Thoracic aorta (tissue), 2 donors: ENCODE measurements around the gene SIRT4. TPM values are rescaled to one million over a fixed set of nuclear protein-coding genes. Genes with fewer than 3 reads are reported as not detected.

Source experiments
- ATAC-seq: fragments of 150-250 bp; one replicate; pipeline ENCODE4 v1.8.0; 2017; ENCODE audit warnings: low read depth; ENCODE audit not compliant: insufficient number of reproducible peaks, low FRiP score
- DNase-seq: peaks from one replicate; pipeline ENCODE4 v3.0.0-alpha.2; 2020; ENCODE audit warnings: low spot score
- H3K27ac ChIP-seq, 2 donors: fragments of 200-600 bp; sonication (generic); 1 replicate in 1 of 2; 2 replicates in 1 of 2; pipeline ENCODE4 v1.5.1; 2016; ENCODE audit warnings: mild to moderate bottlenecking in 2 of 2, moderate library complexity in 2 of 2
- H3K27me3 ChIP-seq: fragments of 200-600 bp; sonication (generic); replicated peaks from 2 replicates; pipeline ENCODE4 v1.6.0; 2016; ENCODE audit warnings: mild to moderate bottlenecking; ENCODE audit not compliant: insufficient read depth
- H3K36me3 ChIP-seq: fragments of 200-600 bp; sonication (generic); one replicate; pipeline ENCODE4 v1.5.1; 2016
- H3K4me1 ChIP-seq, 2 donors: fragments of 200-600 bp; sonication (generic); 1 replicate in 1 of 2; 2 replicates in 1 of 2; pipeline versions ENCODE4 v1.5.1 to v1.6.0; 2016; ENCODE audit warnings: low read depth in 2 of 2, mild to moderate bottlenecking in 1 of 2; ENCODE audit not compliant: control insufficient read depth in 1 of 2
- H3K4me3 ChIP-seq: fragments of 200-600 bp; sonication (generic); 2 replicates; pipeline ENCODE4 v1.5.1; 2016; ENCODE audit warnings: mild to moderate bottlenecking
- H3K9me3 ChIP-seq: fragments of 200-600 bp; sonication (generic); 2 replicates; pipeline ENCODE4 v1.5.1; 2016
- CTCF ChIP-seq: fragments of 200-600 bp; sonication (generic); IDR thresholded peaks from one replicate; pipeline ENCODE4 v1.5.1; 2019; ENCODE audit warnings: antibody characterized with exemption
- total RNA-seq, 2 donors: library from RNA; depleted of rRNA; stranded (reverse); fragments of >200 nt; gene quantifications; one replicate each; pipeline versions ENCODE4 v1.1.0 to v1.2.3, GENCODE V29; 2016

SIRT4 gene
- total RNA-seq, 2 donors from 2014 or later, result 0.56 to 8.8 TPM

GRCh38 chr12:120266180-120266870 is 35.8 kb upstream of the SIRT4 start:
- DNase-seq, result no peak
- H3K9me3 ChIP-seq, result no peaks in the 10 kb centered on the region
- H3K36me3 ChIP-seq, result no peaks in the 10 kb centered on the region
- H3K4me3 ChIP-seq, result no peak overlapping the region
- peaks cover 13 to 31% of the 10 kb centered on the region in 2 donors for H3K4me1 ChIP-seq
- H3K27ac ChIP-seq, result no peak overlapping the region
- ATAC-seq, result no peak
- no peak for TF ChIP-seq CTCF
- H3K27me3 ChIP-seq, result no peaks in the 10 kb centered on the region

- Histone ChIP-seq H3K27me3 (no peaks in the 10 kb centered on the region), H3K27ac (no peak overlapping the region), H3K4me1 (peaks cover 4 to 17% of the 10 kb centered on the region in 2 donors), H3K36me3 (no peaks in the 10 kb centered on the region), H3K4me3 (no peak overlapping the region), H3K9me3 (no peaks in the 10 kb centered on the region)
- DNase-seq (no peak), ATAC-seq (no peak)
- no peak for TF ChIP-seq CTCF
Observed at GRCh38 chr12:120267736-120268135, 34.4 kb upstream of the SIRT4 start.

GRCh38 chr12:120276734-120277133 is 25.4 kb upstream of the SIRT4 start:
- Histone ChIP-seq H3K27me3 (no peaks in the 10 kb centered on the region), H3K9me3 (no peaks in the 10 kb centered on the region), H3K4me3 (no peak overlapping the region), H3K36me3 (no peaks in the 10 kb centered on the region), H3K4me1 (no peaks in the 10 kb centered on the region), H3K27ac (no peak overlapping the region)
- ATAC-seq, result no peak
- no peak for DNase-seq
- TF ChIP-seq CTCF, result no peak

GRCh38 chr12:120278137-120279069 is 23.7 kb upstream of the SIRT4 start:
- TF ChIP-seq CTCF, result no peak
- no peaks in the 10 kb centered on the region for H3K9me3 ChIP-seq
- H3K27me3 ChIP-seq, result no peaks in the 10 kb centered on the region
- H3K36me3 ChIP-seq, result no peaks in the 10 kb centered on the region
- H3K4me3 ChIP-seq, result no peak overlapping the region
- ATAC-seq (no peak), DNase-seq (no peak)
- no peaks in the 10 kb centered on the region for H3K4me1 ChIP-seq
- H3K27ac ChIP-seq, result no peak overlapping the region

GRCh38 chr12:120283318-120283717 is 18.8 kb upstream of the SIRT4 start:
- TF ChIP-seq CTCF, result no peak
- Histone ChIP-seq H3K27me3 (no peaks in the 10 kb centered on the region), H3K36me3 (no peaks in the 10 kb centered on the region), H3K27ac (no peak overlapping the region), H3K4me1 (no peaks in the 10 kb centered on the region), H3K4me3 (no peak overlapping the region), H3K9me3 (no peaks in the 10 kb centered on the region)
- ATAC-seq (no peak), DNase-seq (no peak)
